NB4 (cell line): Measurements from ENCODE around the gene MUTYH.

ENCODE experiments used
- DNase-seq: peaks from one replicate; pipeline ENCODE4 v3.0.0; 2010; ENCODE audit warnings: low read depth
- H3K4me3 ChIP-seq: one replicate; pipeline ENCODE4 v1.5.1; 2011; ENCODE audit warnings: mild to moderate bottlenecking, low read depth, low read length, moderate library complexity
- CTCF ChIP-seq: IDR thresholded peaks from one replicate; pipeline ENCODE4 v1.5.1; 2012; ENCODE audit warnings: low read depth, low read length
- MYC ChIP-seq: IDR thresholded peaks from 2 replicates; pipeline ENCODE4 v1.6.1; 2011; ENCODE audit warnings: low read depth, low read length
- POLR2A ChIP-seq: IDR thresholded peaks from 2 replicates; pipeline ENCODE4 v1.6.1; 2011; ENCODE audit warnings: mild to moderate bottlenecking; ENCODE audit not compliant: insufficient read length; ENCODE audit errors: extremely low read depth
- TF ChIP-seq, protein P1 (sequence below): IDR thresholded peaks from 2 replicates; pipeline ENCODE4 v1.6.1; 2011; ENCODE audit warnings: low read depth, low read length

The MUTYH gene

GRCh38 chr1:45332346-45332720, 7.9 kb downstream of the MUTYH start:
- TF ChIP-seq, protein P1, sequence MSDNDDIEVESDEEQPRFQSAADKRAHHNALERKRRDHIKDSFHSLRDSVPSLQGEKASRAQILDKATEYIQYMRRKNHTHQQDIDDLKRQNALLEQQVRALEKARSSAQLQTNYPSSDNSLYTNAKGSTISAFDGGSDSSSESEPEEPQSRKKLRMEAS: no peak
- TF ChIP-seq CTCF: no peak
- no peak for TF ChIP-seq POLR2A
- TF ChIP-seq MYC: no peak
- no peak for DNase-seq
- no peak overlapping the region for H3K4me3 ChIP-seq

DNA sequence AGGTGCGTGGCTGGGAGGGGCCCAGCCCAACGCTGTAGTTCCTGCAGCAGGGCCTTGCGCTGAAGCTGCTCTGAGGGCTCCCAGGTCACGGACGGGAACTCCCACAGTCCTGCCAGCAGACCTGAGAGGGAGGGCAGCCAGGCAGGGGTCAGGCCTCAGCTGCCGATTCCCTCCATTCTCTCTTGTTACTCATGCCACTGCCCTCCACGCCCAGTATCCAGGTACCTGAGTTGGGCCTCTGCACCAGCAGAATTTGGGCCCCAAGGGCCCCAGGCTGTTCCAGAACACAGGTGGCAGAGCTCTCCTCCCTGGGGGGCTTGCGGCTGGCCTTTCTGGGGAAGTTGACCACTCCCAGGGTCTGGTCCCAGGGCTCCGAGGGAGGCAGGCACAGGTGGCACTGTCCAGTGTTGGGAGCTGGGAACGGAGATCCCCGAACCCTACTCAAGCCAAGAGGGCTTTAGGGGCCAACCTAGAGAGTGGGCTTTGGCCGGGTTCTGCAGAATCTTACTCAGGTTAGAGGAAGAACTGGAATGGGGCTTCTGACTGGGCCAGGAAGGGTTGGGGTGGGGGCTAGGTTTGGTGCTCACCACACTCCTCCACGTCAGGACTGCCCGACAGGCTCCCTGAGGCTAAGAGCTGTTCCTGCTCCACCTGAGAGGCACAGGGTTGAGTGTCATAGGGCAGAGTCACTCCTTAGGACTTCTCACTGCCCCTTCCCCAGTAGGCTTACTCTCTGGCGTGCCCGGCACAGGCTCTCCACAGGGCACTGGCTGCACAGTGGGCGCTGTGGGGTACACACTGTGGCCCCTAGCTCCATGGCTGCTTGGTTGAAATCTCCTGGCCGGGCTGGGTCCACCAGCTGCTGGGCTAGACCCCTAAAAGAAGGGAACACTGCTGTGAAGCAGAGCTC, 8.5 kb downstream of the MUTYH start:
- no peak for TF ChIP-seq MYC
- TF ChIP-seq, protein P1: no peak
- TF ChIP-seq CTCF: no peak
- TF ChIP-seq POLR2A: no peak
- H3K4me3 ChIP-seq: no peak overlapping the region
- no peak for DNase-seq

DNA sequence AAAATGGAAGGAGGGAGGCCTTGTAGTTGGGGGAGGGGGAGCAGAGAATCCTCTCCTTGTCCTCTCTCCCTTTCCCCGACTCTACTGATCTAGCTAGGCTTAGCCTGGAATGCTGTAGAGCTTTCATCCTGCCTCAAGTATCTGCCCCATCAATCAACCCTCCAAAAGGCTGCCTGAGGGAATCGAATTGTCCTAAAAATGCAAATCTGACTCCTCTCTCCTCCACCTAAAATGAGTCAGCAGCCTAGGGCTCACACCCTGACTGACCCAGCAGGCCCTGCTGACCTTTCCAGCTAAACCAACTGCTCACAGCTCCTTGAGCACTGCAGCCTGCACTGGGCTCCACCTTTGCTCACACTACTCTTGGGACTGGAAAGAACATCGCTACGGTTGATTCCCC, 10.8 kb downstream of the MUTYH start:
- TF ChIP-seq, protein P1: no peak
- TF ChIP-seq CTCF: no peak
- TF ChIP-seq MYC: no peak
- TF ChIP-seq POLR2A: no peak
- DNase-seq: no peak
- H3K4me3 ChIP-seq: peak overlapping the region; percentile 84

DNA sequence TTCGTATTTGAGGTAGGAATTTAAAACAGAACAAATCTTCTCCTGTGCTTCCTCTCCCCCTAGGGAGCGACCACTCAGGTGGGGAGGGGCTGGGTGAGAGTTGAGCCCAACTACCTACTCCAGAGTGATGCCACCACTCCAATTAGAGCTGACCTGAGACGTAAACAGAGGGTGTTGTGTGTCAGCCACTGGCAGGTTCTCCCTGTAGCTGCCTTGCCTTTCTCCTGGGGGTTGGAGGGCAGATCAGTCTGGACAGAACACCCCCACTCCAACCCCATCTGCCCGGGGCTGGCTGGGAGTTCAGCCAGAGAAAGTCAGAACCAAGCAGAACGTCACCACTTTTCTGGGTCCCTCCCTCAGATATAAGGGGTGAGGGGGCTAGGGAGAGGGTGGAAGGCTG, 11.6 kb downstream of the MUTYH start:
- no peak for DNase-seq
- TF ChIP-seq, protein P1: no peak
- peak; percentile 5 for TF ChIP-seq POLR2A
- peak overlapping the region; percentile 84 for H3K4me3 ChIP-seq

DNA sequence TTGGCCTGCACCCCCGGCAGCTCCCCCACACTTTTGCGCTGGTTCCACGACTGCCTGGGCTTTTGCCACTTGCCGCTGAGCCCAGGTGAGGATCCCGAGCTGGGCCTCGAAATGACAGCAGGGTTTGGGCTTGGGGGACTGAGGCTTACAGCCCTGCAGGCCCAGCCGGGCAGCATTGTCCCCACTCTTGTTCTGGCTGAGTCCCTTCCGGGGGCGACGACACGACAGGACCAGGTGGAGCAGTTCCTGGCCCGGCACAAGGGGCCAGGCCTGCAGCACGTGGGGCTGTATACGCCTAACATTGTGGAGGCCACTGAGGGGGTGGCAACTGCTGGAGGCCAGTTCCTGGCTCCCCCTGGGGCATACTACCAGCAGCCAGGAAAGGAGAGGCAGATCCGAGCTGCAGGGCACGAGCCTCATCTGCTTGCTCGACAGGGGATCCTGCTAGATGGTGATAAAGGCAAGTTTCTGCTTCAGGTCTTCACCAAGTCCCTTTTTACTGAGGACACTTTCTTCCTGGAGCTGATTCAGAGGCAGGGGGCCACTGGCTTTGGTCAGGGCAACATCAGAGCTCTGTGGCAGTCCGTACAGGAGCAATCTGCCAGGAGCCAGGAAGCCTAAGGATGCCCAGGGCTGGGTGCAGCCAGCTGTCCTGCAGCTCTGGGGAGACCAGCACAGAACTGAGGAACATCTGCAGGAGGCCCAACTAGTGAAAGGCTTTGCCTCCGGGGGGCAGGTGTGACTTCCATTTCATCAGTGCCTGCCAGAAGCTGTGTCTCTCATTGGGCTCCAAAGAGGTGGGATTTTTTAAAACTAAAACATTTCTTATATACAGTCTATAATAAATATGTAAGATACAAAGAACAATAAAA, 12.4 kb downstream of the MUTYH start:
- peak overlapping the region; percentile 84 for H3K4me3 ChIP-seq
- peak; percentile 74 for DNase-seq
- TF ChIP-seq MYC (peak; percentile 90), POLR2A (peak; percentile 33), CTCF (no peak)
- TF ChIP-seq, protein P1: peak; percentile 94
